Stomach (tissue), 4 donors: ENCODE results near the gene IGSF3.

Source experiments
- CTCF ChIP-seq, 7 experiments: fragments of 450-650 bp in 4 of 7; fragments of 200-600 bp in 3 of 7; sonication (generic) in 3 of 7; IDR thresholded peaks; one replicate each; pipeline ENCODE4 v1.5.1; 2016 to 2019; ENCODE audit warnings: antibody characterized with exemption in 7 of 7, control low read depth in 2 of 7, mild to moderate bottlenecking in 1 of 7
- EP300 ChIP-seq: sonication (generic); formaldehyde crosslinking; IDR thresholded peaks from one replicate; pipeline ENCODE4 v1.6.1; 2017; ENCODE audit warnings: antibody characterized with exemption
- POLR2A ChIP-seq, 4 donors: fragments of 450-650 bp; IDR thresholded peaks; one replicate each; pipeline ENCODE4 v1.6.1; 2016; ENCODE audit warnings: antibody characterized with exemption in 4 of 4, control low read depth in 2 of 4, mild to moderate bottlenecking in 1 of 4, moderate library complexity in 1 of 4

- TF ChIP-seq EP300 (no peak), CTCF (IDR thresholded peaks at IDR 0.05) (no peak), POLR2A (IDR thresholded peaks at IDR 0.05) (no peak)
Observed at GRCh38 chr1:116571215-116571919, 96.2 kb downstream of the IGSF3 start.
